RKO (cell line): ENCODE data around the gene CAVIN4.

ENCODE experiments used
- DNase-seq: peaks from one replicate; pipeline ENCODE4 v3.0.0-alpha.2; 2016; ENCODE audit warnings: low spot score

Gene CAVIN4

DNA sequence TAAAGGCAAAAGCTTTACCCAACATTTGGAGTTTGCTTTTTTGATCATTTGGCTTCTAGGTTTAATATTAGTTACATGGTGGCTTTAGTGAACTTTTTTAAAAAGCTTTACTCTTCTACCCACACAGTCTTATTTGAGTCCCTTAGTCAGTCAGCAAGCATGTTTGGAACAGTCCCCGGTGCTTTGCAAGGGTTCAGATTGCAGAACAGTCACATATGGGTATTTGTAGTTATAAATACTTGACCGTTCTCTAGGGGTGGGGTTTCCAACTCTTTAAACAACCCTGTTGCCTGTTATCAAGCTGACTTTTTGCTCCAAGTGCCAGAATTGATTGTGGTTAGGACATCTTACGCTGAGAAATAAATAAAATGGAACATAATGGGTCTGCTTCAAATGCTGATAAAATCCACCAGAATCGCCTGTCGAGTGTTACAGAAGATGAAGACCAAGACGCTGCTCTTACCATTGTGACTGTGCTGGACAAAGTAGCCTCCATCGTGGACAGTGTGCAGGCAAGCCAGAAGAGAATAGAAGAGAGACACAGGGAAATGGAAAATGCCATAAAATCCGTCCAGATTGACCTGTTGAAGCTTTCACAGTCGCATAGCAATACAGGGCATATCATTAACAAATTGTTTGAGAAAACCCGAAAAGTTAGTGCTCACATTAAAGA, at the start of gene CAVIN4:
TSS of gene CAVIN4 (plus strand) at position 304 of the 673 bp plus-strand sequence. CDS start at position 369, 65 bp downstream.
- DNase-seq, result no peak

DNA sequence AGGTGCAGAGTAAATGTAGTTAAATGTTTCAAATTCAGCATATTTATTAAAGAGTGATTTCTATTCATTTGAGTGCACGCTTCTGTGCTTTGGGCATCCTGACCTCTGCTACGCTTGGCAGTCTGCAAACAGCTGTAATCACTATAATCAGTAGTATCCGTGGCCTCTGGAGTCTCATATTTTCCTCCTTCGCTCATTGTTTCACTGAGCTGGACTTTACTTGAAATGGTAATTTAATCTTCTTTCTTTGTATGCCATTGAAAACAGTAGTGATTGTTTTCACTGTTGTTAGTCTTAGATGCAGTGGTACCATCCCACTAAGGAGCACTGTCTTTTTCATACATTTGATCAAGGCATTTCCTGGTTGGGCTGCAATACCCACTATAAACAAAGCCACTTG, 43.5 kb upstream of the CAVIN4 start:
- DNase-seq, result no peak

GRCh38 chr9:100540327-100540726, 37.6 kb upstream of the CAVIN4 start:
- no peak for DNase-seq

- no peak for DNase-seq
Measured at GRCh38 chr9:100549048-100549447, 28.8 kb upstream of the CAVIN4 start.

DNA sequence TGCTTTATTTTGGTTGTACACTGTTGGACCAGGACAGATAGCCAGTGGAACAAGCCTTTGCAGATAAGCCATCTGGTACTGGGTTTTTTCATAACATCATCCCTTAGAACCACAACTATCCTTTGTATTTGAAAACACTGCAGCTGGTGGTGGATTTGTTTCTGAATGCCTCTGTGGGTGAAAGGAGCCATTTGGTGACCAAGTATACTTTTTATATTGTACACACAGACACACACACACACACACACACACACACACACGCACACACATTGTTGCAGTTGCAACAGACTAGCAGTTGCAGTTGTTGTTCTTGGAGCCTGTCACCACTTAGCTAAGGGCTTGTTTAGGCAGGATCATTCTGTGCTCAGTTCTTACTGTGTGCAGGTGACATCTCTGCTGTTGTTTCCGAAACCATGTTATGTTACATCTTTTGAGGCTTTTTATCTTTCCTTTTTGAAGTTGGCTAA, 22.9 kb upstream of the CAVIN4 start:
- DNase-seq, result no peak

DNA sequence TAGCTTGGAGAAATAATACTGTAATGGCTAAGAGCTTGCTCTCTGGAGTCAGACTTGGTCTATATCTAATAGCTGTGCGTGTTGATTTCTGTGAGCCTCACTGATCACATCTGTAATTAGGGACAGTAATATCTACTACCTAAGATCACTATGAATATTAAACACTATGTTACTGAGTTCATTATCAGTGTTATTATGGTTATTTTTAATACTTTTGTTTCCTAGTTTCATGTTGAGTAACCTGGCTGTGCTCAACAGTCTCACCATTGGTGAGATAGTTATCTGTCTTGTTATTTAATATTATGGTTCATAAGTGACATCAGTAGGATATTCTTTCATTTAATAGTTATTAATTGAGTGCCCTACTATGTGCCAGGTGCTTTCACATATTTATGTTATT, 22.4 kb upstream of the CAVIN4 start:
- no peak for DNase-seq

DNA sequence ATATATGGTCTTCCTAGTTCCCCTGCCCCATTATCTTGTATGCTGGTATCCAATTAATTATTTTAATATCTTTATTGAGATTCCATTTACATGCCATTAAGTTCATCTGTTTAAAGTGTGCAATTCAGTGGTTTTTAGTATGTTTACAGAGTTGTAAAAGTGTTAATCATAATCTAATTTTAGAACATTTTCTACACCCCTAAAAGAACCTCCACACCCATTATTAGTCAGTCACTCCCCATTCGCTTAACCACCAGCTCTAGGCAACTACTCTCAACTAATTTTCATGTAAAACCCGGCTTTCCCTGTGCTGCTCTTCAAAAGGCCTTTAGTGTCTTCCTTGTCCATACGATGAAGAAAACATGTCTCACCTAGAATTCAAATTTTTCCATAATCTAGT, 20.8 kb upstream of the CAVIN4 start:
- no peak for DNase-seq

- DNase-seq, result no peak
Measured at GRCh38 chr9:100561256-100561655, 16.6 kb upstream of the CAVIN4 start.

GRCh38 chr9:100567856-100568255, 10.0 kb upstream of the CAVIN4 start:
- DNase-seq, result no peak

DNA sequence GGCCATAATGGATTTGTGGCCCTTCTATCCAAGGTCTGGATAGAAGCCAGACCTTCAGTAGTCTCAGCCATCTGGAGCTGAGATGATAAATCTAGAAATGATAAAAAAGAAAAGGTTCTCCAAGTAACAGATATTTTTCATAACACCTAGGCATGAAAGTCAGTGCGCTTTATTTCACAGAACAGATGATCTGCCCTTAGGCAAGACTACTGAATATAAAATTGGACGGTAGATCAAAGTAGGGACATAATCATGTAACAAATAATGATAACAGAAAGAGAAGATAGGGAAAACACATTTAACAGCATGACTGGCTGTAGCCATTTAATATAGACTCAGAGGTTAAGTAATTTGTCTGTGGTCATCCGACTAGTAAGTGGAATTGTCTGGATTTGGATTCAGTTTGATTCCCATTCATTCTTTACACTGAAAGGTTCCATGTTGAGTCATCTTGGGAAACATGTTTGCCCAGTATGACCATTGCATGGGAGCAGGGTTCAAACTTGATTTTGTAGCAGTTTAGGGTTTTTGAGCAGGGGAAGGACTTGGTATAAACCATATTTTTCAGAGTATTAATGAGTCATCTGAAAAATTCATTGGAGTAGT, 4.1 kb upstream of the CAVIN4 start:
- no peak for DNase-seq

DNA sequence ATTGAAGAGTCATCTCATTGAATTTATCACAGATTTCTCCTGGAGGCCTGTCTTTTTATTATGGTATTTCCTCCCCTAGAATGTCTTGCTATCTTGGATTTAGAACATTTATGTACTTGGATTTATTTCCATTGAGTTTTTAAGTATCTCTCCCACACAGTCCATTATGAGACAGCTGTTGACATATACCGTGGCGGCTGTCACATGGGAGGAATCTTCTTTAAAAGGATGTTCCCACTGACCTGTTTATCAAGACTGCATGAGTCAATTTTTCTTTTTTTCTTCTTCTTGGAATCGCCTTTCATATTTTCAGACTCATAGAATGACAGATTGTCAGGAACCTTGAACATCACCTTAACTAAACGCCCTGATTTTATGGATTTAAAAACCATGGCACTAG, 2.9 kb upstream of the CAVIN4 start:
- DNase-seq, result no peak

- no peak for DNase-seq
Measured at GRCh38 chr9:100575765-100576386, 2.0 kb upstream of the CAVIN4 start.

DNA sequence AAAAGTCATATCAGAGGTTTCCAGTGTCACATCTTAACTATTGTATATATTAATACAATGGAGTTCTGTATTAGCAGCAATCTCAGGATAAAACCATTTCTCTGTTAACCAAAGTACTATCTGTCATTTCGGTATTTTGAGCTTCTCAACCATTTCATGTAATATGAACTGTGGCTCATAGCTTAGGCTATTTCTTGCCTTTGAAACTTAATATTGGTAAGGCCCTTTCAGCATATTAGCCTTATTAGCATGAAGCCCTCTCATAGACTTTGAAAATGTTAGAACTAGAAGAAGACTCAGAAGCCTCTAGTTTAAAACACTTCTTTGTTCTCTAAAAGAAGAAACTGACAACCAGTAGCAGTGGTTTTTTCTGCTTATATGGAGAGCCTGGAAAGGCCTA, 731 bp downstream of the CAVIN4 start:
- DNase-seq, result no peak

- DNase-seq, result no peak
Measured at GRCh38 chr9:100579665-100580064, 1.8 kb downstream of the CAVIN4 start.

DNA sequence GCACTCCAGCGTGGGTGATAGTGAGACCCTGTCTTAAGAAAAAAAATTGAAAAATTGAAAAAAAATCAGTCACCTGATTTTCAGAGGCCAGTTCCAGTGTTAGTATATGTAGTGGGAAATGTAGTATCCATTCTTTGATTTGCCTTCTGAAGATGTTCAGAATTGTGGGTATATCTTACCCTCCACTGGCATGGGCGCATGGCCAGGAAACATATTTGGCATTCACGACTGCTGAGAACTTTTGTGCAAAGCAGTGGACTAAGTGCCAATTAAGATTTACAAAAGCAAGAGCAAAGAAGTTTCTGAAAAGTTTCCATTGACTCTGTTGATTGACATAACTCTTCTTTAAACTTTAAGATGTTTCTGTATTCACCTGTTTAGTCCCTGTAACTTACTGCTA, 2.4 kb downstream of the CAVIN4 start:
- no peak for DNase-seq

- DNase-seq, result no peak
Measured at GRCh38 chr9:100581081-100581480, 3.2 kb downstream of the CAVIN4 start.

- no peak for DNase-seq
Measured at GRCh38 chr9:100581661-100582060, 3.8 kb downstream of the CAVIN4 start.

- DNase-seq, result no peak
Measured at GRCh38 chr9:100583014-100583802, 5.3 kb downstream of the CAVIN4 start.

DNA sequence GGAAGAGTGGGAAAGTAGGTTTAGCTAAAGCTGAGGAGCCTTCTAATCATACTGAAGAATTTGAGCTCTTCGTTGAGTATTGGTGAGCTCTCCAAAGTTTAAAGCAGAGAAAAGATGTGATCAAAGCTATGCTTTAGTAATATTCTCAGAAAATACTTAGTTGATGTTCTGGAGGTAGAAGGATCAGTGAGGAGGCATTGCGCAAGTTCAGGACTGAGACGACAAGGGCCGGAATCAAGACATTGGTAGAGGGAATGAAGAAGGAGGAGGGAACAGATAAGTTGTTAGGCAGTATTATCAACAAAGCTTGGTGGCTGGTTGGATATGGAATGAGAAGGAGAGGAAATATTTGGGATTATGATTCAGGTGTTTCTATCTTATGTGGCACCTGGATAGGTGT, 7.1 kb downstream of the CAVIN4 start:
- no peak for DNase-seq

DNA sequence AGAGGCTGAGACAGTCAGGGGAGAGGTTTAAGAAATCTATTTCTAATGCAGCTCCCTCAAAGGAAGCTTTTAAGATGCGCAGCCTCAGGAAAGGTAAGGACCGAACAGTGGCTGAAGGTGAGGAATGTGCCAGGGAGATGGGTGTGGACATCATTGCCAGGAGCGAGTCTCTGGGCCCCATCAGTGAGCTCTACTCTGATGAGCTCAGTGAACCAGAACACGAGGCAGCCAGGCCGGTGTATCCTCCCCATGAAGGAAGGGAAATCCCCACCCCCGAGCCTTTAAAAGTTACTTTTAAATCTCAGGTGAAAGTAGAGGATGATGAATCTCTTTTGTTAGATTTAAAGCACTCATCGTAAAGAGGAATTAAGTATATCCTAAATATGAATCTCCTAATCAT, 8.2 kb downstream of the CAVIN4 start:
- no peak for DNase-seq

- no peak for DNase-seq
Measured at GRCh38 chr9:100587375-100587774, 9.5 kb downstream of the CAVIN4 start.

DNA sequence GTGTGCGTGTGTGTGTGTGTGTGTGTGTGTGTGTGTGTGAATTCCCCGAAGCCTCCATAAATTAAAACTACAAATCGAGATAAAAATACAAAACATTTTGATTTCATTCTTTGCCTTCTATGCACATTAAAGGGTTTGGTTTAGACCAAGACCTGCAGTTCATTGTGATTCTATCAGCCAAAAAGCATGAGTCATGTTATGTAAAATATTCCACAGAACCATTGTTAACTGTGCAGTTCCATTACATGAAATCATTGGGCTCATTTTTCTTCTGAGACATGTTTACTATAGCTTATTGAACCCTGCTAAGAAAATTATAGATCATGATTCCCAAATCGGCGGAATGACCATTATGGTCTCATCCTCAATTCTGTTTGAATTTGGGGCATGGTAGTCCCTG, 11.7 kb downstream of the CAVIN4 start:
- no peak for DNase-seq

DNA sequence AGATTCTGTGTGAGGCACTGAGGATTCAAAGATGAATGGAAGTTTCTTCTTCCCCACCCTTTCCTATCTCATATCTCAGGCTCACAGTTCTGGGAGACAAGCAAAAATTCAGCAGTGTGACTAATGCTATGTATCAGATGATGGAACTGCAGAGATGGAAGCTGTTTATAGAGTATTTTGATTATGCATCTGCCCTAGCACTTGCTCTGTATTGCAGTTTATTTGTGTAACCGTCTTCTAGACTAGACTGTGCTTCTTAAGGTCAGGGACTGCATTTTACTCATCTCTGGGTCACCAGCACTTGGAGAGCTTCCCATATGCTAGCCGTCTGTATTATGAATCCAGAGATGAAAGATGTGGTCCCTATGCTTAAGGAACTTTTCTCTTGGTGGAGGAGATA, 12.6 kb downstream of the CAVIN4 start:
- no peak for DNase-seq
